Small intestine (tissue), 7 donors: Measurements from ENCODE around the gene PFDN4. TPM values are rescaled to one million over a fixed set of nuclear protein-coding genes. Genes with fewer than 3 reads are reported as not detected.
"Not testable (repeated sequence)": the region's sequence is repeated elsewhere in the genome, so short reads cannot be mapped to it uniquely, and the experiment has no call there.

Source experiments
- DNase-seq, 2 donors: peaks; one replicate each; pipeline versions ENCODE4 v3.0.0 to v3.0.0-alpha.2; 2013
- FAIRE-seq: peaks from 2 replicates; lab custom pipeline; 2012; peaks lifted over from hg19 to GRCh38; lab: Jason Lieb, UNC
- H3K27ac ChIP-seq, 3 donors: one replicate each; pipeline ENCODE4 v1.5.1; 2013; ENCODE audit warnings: low read length in 2 of 3, mild to moderate bottlenecking in 2 of 3, control low read depth in 1 of 3, inconsistent platforms in 1 of 3, low read depth in 1 of 3, moderate library complexity in 1 of 3
- H3K27me3 ChIP-seq, 3 donors: one replicate each; pipeline ENCODE4 v1.6.1; 2013; ENCODE audit warnings: low read length in 3 of 3, inconsistent platforms in 1 of 3; ENCODE audit not compliant: control insufficient read depth in 3 of 3, insufficient read depth in 3 of 3
- H3K36me3 ChIP-seq, 3 donors: one replicate each; pipeline ENCODE4 v1.6.1; 2013; ENCODE audit warnings: low read length in 3 of 3, inconsistent platforms in 1 of 3, low read depth in 1 of 3, mild to moderate bottlenecking in 1 of 3, moderate library complexity in 1 of 3; ENCODE audit not compliant: control insufficient read depth in 3 of 3, insufficient read depth in 2 of 3
- H3K4me1 ChIP-seq, 3 donors: one replicate each; pipeline ENCODE4 v1.6.1; 2013; ENCODE audit warnings: low read length in 2 of 3, inconsistent platforms in 1 of 3, low read depth in 1 of 3, mild to moderate bottlenecking in 1 of 3, moderate library complexity in 1 of 3; ENCODE audit not compliant: control insufficient read depth in 3 of 3, insufficient read depth in 2 of 3
- H3K4me3 ChIP-seq, 3 donors: one replicate each; pipeline ENCODE4 v1.5.1; 2013; ENCODE audit warnings: low read length in 3 of 3, control low read depth in 1 of 3, inconsistent platforms in 1 of 3, low read depth in 1 of 3, mild to moderate bottlenecking in 1 of 3, moderate library complexity in 1 of 3
- H3K9me3 ChIP-seq, 2 donors: one replicate each; pipeline ENCODE4 v1.6.1; 2013; ENCODE audit warnings: low read depth in 1 of 2, low read length in 1 of 2; ENCODE audit not compliant: control insufficient read depth in 2 of 2, insufficient read depth in 1 of 2
- WGBS, 3 donors: extraction: QIAGEN DNeasy Blood & Tissue Kit; methylation state at CpG; one replicate each; pipeline ENCODE4 v1.1.7; 2013; 5-methylcytosine and 5-hydroxymethylcytosine counted together
- polyA plus RNA-seq, 4 donors: library from polyadenylated mRNA; stranded (reverse) in 3 of 4; unstranded in 1 of 4; fragments of 200-250 nt in 3 of 4; fragments of 120-200 nt in 1 of 4; gene quantifications; one replicate each; pipeline versions ENCODE4 v1.2.1 to v1.2.3, GENCODE V29; 2013
- donor health status: healthy with polysubstance abuse.
- donor health status: control.
- donor health status: control.
- donor health status: Bipolar disorder and iron deficiency.
- donor health status: healthy.

PFDN4 gene
- polyA plus RNA-seq, 4 donors, result 25.9 to 65.3 (median 36.7) TPM

- Histone ChIP-seq H3K36me3 (peaks cover 2 to 11% (median 2%) of the 10 kb centered on the region in 3 donors), H3K9me3 (no peaks in the 10 kb centered on the region), H3K27me3 (no peaks in the 10 kb centered on the region), H3K4me1 (no peaks in the 10 kb centered on the region), H3K27ac (no peak overlapping the region), H3K4me3 (no peak overlapping the region)
- FAIRE-seq (no peak), DNase-seq (peak in 1 of 2 donors; percentile 16)
- 84 to 89% (median 88%) methylated on average over 4 of the region's 4 CpGs for WGBS, 3 donors
These were observed 13.5 kb downstream of the PFDN4 start for GRCh38 chr20:54221353-54221752.

DNA sequence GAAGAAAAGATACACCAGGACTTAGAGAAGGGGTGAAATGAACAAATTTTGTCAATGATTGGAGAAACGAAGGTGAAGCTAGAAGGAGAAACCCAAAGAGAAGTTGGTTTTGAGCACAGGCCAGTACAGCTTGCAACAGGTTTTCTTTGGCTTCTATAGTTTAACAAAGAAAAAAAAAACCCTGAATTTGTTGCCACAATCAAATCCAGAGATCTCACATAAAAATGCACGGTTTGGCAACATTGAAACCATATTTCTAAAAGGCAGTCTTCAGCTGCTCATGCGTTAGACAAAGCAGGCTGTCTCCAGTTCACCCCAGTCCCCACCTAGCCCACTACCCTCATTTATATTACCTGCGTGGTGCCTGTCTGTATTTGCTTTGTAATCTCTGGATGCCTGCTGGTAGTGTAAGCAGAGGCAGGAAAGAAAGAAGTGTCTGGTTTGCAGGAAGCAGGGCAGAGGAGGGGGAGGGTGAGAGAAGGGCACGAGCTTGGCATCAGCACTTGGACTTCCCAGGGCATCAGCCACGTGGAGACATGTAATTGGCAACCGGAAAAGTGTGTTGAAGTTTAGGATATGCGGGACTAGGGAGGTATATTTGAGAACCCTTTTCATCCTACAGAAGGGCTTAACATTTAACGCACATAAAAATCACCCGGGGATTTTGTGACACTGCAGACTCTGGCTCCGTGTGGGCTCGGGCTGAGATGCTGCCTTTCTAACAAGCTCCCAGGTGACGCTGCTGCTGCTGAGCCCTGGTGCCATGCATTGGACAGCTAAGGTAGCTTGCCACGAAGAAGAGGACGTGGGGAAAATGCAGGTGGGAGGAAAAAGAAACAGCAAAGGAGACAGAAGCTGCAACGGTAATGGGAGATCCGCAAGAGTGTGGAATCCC, 14.4 kb downstream of the PFDN4 start:
- no peak for FAIRE-seq

DNA sequence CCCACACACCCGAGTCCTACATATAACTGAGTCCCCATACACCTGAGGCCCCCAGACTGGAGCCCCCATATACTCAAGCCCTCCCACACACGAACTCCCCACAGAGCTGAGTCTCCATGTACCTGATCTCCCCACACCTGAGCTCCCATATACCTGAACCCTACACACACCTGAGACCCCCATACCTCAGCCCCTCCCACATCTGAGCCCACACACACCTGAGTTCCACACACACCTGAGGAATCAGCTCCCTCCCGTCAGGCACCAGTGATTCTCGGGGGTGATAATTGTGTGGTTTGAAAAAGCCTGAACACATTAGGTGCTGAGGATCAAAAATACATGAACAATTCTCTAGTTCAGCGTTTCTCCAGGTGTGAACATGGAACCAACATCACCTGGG, 15.4 kb downstream of the PFDN4 start:
- H3K27me3 ChIP-seq, result no peaks in the 10 kb centered on the region
- no peak overlapping the region for H3K27ac ChIP-seq
- DNase-seq (no peak), FAIRE-seq (no peak)
- no peaks in the 10 kb centered on the region for H3K9me3 ChIP-seq
- 73 to 84% (median 76%) methylated on average over 5 of the region's 5 CpGs for WGBS, 3 donors
- H3K4me1 ChIP-seq, result no peaks in the 10 kb centered on the region
- H3K36me3 ChIP-seq, result peaks cover 0 to 6% (median 0%) of the 10 kb centered on the region in 3 donors
- H3K4me3 ChIP-seq, result no peak overlapping the region

More for the DNA sequence above, 14.4 kb downstream of the PFDN4 start:
- Histone ChIP-seq H3K27me3 (no peaks in the 10 kb centered on the region), H3K36me3 (peaks cover under 1 to 8% (median 2%) of the 10 kb centered on the region in 3 donors), H3K4me3 (no peak overlapping the region), H3K9me3 (no peaks in the 10 kb centered on the region), H3K27ac (no peak overlapping the region), H3K4me1 (no peaks in the 10 kb centered on the region)
- no peak for DNase-seq
- 59 to 69% (median 65%) methylated on average over 17 of the region's 17 CpGs for WGBS, 3 donors

DNA sequence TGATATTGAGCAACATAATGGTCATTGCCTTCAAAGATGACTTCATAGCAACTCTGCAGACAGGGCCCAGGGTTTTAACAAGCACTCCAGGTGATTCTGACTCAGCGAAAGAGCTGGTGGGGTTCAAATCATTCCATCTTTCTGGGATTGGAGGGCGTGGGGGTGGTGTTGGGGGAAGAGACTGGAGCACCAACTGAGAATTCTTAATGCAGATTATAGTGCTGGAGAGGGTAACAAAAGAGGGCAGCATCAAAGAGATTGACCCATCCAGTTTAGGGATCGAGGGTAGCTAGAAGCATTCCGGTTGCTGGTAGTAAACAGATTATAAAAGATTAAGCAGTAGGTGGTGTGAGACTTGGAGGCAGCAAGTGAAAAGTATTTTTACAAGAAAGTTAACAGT, 15.9 kb downstream of the PFDN4 start:
- Histone ChIP-seq H3K9me3 (no peaks in the 10 kb centered on the region), H3K4me1 (no peaks in the 10 kb centered on the region), H3K36me3 (peaks cover 0 to 6% (median 0%) of the 10 kb centered on the region in 3 donors), H3K4me3 (no peak overlapping the region), H3K27ac (no peak overlapping the region), H3K27me3 (no peaks in the 10 kb centered on the region)
- DNase-seq (no peak), FAIRE-seq (no peak)
- WGBS, 3 donors, result 57 to 64% (median 63%) methylated on average over 4 of the region's 4 CpGs

DNA sequence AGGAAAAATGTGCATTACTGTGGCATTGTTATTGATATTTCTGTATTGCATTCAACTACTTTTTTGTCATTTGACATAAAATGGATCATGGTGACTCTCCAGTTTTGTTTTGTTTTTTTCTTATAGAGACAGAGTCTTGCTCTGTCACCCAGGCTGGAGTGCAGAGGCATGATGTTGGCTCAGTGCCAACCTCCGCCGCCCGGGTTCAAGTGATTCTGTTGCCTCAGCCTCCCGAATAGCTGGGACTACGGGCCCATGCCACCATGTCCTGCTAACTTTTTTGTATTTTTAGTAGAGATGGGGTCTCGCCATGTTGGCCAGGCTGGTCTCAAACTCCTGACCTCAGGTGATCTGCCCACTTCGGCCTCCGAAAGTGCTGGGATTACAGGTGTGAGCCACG, 16.8 kb downstream of the PFDN4 start:
- WGBS, 3 donors, result 86 to 94% (median 86%) methylated on average over 9 of the region's 9 CpGs

DNA sequence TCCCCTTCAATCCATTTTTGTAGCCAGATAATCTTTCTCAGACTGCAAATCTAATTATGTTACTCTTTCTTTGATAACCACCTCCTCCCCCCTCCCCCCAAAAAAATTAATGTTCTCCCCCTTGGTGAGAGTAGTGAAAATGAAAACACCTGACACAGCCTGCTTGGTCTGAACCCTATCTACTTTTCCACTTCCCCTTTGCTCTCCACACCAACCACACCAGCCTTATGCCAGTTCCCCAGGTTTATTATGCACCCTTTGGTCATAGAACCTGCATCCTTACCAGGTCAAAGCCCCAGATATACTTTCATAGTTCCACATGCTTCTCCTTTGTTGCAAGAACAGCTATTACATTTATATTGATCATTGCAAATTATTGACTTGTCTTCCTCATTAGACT, 19.4 kb downstream of the PFDN4 start:
- Histone ChIP-seq H3K9me3 (peaks cover 0 to under 1% of the 10 kb centered on the region in 2 donors), H3K27ac (no peak overlapping the region), H3K4me3 (no peak overlapping the region), H3K4me1 (no peaks in the 10 kb centered on the region), H3K27me3 (no peaks in the 10 kb centered on the region), H3K36me3 (no peaks in the 10 kb centered on the region)
- FAIRE-seq (no peak), DNase-seq (no peak)

More for the DNA sequence above, 16.8 kb downstream of the PFDN4 start:
- H3K36me3 ChIP-seq, H3K9me3 ChIP-seq, H3K4me3 ChIP-seq, H3K4me1 ChIP-seq, DNase-seq, FAIRE-seq, H3K27me3 ChIP-seq, H3K27ac ChIP-seq: not testable (repeated sequence)

DNA sequence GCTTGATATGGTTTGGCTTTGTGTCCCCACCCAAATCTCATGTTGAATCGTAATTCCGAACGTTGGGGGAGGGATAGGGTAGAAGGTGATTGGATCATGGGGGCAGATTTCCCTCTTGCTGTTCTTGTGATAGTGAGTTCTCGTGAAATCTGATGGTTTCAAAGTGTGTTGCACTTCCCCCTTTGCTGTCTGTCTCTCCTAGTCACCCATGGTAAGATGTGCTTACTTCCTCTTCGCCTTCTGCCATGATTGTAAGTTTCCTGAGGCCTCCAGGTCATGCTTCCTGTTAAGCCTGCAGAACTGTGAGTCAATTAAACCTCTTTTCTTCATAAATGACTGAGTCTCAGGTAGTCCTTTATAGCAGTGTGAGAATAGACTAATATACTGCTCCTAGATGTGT, 19.9 kb downstream of the PFDN4 start:
- Histone ChIP-seq H3K27me3 (no peaks in the 10 kb centered on the region), H3K4me1 (no peaks in the 10 kb centered on the region), H3K4me3 (no peak overlapping the region), H3K9me3 (peaks cover 0 to 6% of the 10 kb centered on the region in 2 donors), H3K36me3 (no peaks in the 10 kb centered on the region), H3K27ac (no peak overlapping the region)
- FAIRE-seq (no peak), DNase-seq (no peak)
- 87 to 93% (median 92%) methylated on average over 5 of the region's 5 CpGs for WGBS, 3 donors

- WGBS, 3 donors, result 68 to 77% (median 76%) methylated on average over 3 of the region's 3 CpGs
These were observed 21.0 kb downstream of the PFDN4 start for GRCh38 chr20:54228841-54229240.

More at GRCh38 chr20:54228841-54229240, 21.0 kb downstream of the PFDN4 start:
- H3K36me3 ChIP-seq, result no peaks in the 10 kb centered on the region
- FAIRE-seq (no peak), DNase-seq (no peak)
- H3K9me3 ChIP-seq, result peaks cover 0 to 6% of the 10 kb centered on the region in 2 donors
- H3K4me3 ChIP-seq, result no peak overlapping the region
- no peaks in the 10 kb centered on the region for H3K4me1 ChIP-seq
- no peaks in the 10 kb centered on the region for H3K27me3 ChIP-seq
- no peak overlapping the region for H3K27ac ChIP-seq
